Right lobe of liver (tissue), 4 donors: Measurements from ENCODE around the gene UTP15.

Experiments used
- CTCF ChIP-seq, 4 donors: fragments of 200-600 bp in 3 of 4; fragments of 450-650 bp in 1 of 4; IDR thresholded peaks; one replicate each; pipeline versions ENCODE4 v1.5.1 to v1.8.0; 2016 to 2022; ENCODE audit warnings: antibody characterized with exemption in 4 of 4, mild to moderate bottlenecking in 2 of 4
- POLR2A ChIP-seq: fragments of 450-650 bp; IDR thresholded peaks from one replicate; pipeline ENCODE4 v1.6.1; 2017; ENCODE audit warnings: antibody characterized with exemption, mild to moderate bottlenecking
- donor health status: DM: no; HTN: no; CAD: no.
- donor health status: DM: no; HTN: no; CAD: no.
- donor health status: DM: no; HTN: yes; CAD: no.

- no peak for TF ChIP-seq CTCF (IDR thresholded peaks at IDR 0.05)
- TF ChIP-seq POLR2A: no peak
Measured at GRCh38 chr5:73539730-73540129, 25.8 kb upstream of the UTP15 start.
